ENCODE results near the gene QSOX1.

QSOX1 gene

GRCh38 chr1:180170546-180171151 lies 16.0 kb downstream of the QSOX1 start:
- no peak for DNase-seq (ENCODE audit: insufficient read length, low spot score)
- no peak for FAIRE-seq
- no peak for TF ChIP-seq CTCF (IDR thresholded peaks at IDR 0.05; ENCODE audit: insufficient read depth, missing control alignments)

GRCh38 chr1:180171691-180172090 lies 17.0 kb downstream of the QSOX1 start:
- no peak for TF ChIP-seq CTCF (IDR thresholded peaks at IDR 0.05; ENCODE audit: insufficient read depth, missing control alignments)
- FAIRE-seq (no peak), DNase-seq (ENCODE audit: insufficient read length, low spot score) (no peak)

- TF ChIP-seq CTCF (IDR thresholded peaks at IDR 0.05; ENCODE audit: insufficient read depth, missing control alignments): no peak
- FAIRE-seq: peak; percentile 82
- DNase-seq (ENCODE audit: insufficient read length, low spot score): no peak
Measured at GRCh38 chr1:180173451-180173850, 18.8 kb downstream of the QSOX1 start.

GRCh38 chr1:180173952-180174351 lies 19.3 kb downstream of the QSOX1 start:
- DNase-seq (ENCODE audit: insufficient read length, low spot score) (no peak), FAIRE-seq (no peak)
- no peak for TF ChIP-seq CTCF (IDR thresholded peaks at IDR 0.05; ENCODE audit: insufficient read depth, missing control alignments)

- FAIRE-seq: no peak
- DNase-seq (ENCODE audit: insufficient read length, low spot score): no peak
- no peak for TF ChIP-seq CTCF (IDR thresholded peaks at IDR 0.05; ENCODE audit: insufficient read depth, missing control alignments)
Measured at GRCh38 chr1:180175291-180175690, 20.6 kb downstream of the QSOX1 start.

- DNase-seq (ENCODE audit: insufficient read length, low spot score) (no peak), FAIRE-seq (no peak)
- no peak for TF ChIP-seq CTCF (IDR thresholded peaks at IDR 0.05; ENCODE audit: insufficient read depth, missing control alignments)
Measured at GRCh38 chr1:180175806-180176205, 21.1 kb downstream of the QSOX1 start.

- DNase-seq (ENCODE audit: insufficient read length, low spot score) (no peak), FAIRE-seq (no peak)
- no peak for TF ChIP-seq CTCF (IDR thresholded peaks at IDR 0.05; ENCODE audit: insufficient read depth, missing control alignments)
Measured at GRCh38 chr1:180176965-180177364, 22.3 kb downstream of the QSOX1 start.

Data from D721Med (cell line).